ENCODE results near the gene EPHA8.

The EPHA8 gene

GRCh38 chr1:22528451-22528850 is 34.8 kb upstream of the EPHA8 start:
- no peak for TF ChIP-seq ZNF274 (IDR thresholded peaks at IDR 0.05; ENCODE audit: low read depth, low read length)
- H3K4me3 ChIP-seq (ENCODE audit: low read length) = no peak overlapping the region

GRCh38 chr1:22529901-22530621 is 33.2 kb upstream of the EPHA8 start:
- no peak for TF ChIP-seq ZNF274 (IDR thresholded peaks at IDR 0.05; ENCODE audit: low read depth, low read length)
- no peak overlapping the region for H3K4me3 ChIP-seq (ENCODE audit: low read length)

GRCh38 chr1:22530715-22531114 is 32.6 kb upstream of the EPHA8 start:
- H3K4me3 ChIP-seq (ENCODE audit: low read length) = no peak overlapping the region
- no peak for TF ChIP-seq ZNF274 (IDR thresholded peaks at IDR 0.05; ENCODE audit: low read depth, low read length)

GRCh38 chr1:22531251-22531650 is 32.0 kb upstream of the EPHA8 start:
- no peak overlapping the region for H3K4me3 ChIP-seq (ENCODE audit: low read length)
- TF ChIP-seq ZNF274 (IDR thresholded peaks at IDR 0.05; ENCODE audit: low read depth, low read length) = no peak

- H3K4me3 ChIP-seq (ENCODE audit: low read length) = no peak overlapping the region
- TF ChIP-seq ZNF274 (IDR thresholded peaks at IDR 0.05; ENCODE audit: low read depth, low read length) = no peak
These were observed 29.9 kb upstream of the EPHA8 start for GRCh38 chr1:22533244-22533895.

- H3K4me3 ChIP-seq (ENCODE audit: low read length) = no peak overlapping the region
- no peak for TF ChIP-seq ZNF274 (IDR thresholded peaks at IDR 0.05; ENCODE audit: low read depth, low read length)
These were observed 28.3 kb upstream of the EPHA8 start for GRCh38 chr1:22534951-22535350.

GRCh38 chr1:22535399-22535798 is 27.9 kb upstream of the EPHA8 start:
- no peak overlapping the region for H3K4me3 ChIP-seq (ENCODE audit: low read length)
- TF ChIP-seq ZNF274 (IDR thresholded peaks at IDR 0.05; ENCODE audit: low read depth, low read length) = no peak

- TF ChIP-seq ZNF274 (IDR thresholded peaks at IDR 0.05; ENCODE audit: low read depth, low read length) = no peak
- H3K4me3 ChIP-seq (ENCODE audit: low read length) = no peak overlapping the region
These were observed 26.8 kb upstream of the EPHA8 start for GRCh38 chr1:22536506-22536905.

GRCh38 chr1:22537441-22538139 is 25.7 kb upstream of the EPHA8 start:
- H3K4me3 ChIP-seq (ENCODE audit: low read length) = no peak overlapping the region
- TF ChIP-seq ZNF274 (IDR thresholded peaks at IDR 0.05; ENCODE audit: low read depth, low read length) = no peak

GRCh38 chr1:22539510-22540118 is 23.7 kb upstream of the EPHA8 start:
- H3K4me3 ChIP-seq (ENCODE audit: low read length) = no peak overlapping the region
- TF ChIP-seq ZNF274 (IDR thresholded peaks at IDR 0.05; ENCODE audit: low read depth, low read length) = no peak

GRCh38 chr1:22540337-22540736 is 23.0 kb upstream of the EPHA8 start:
- no peak for TF ChIP-seq ZNF274 (IDR thresholded peaks at IDR 0.05; ENCODE audit: low read depth, low read length)
- no peak overlapping the region for H3K4me3 ChIP-seq (ENCODE audit: low read length)

GRCh38 chr1:22542886-22543285 is 20.4 kb upstream of the EPHA8 start:
- TF ChIP-seq ZNF274 (IDR thresholded peaks at IDR 0.05; ENCODE audit: low read depth, low read length) = no peak
- H3K4me3 ChIP-seq (ENCODE audit: low read length) = no peak overlapping the region

GRCh38 chr1:22543679-22544078 is 19.6 kb upstream of the EPHA8 start:
- no peak for TF ChIP-seq ZNF274 (IDR thresholded peaks at IDR 0.05; ENCODE audit: low read depth, low read length)
- no peak overlapping the region for H3K4me3 ChIP-seq (ENCODE audit: low read length)

GRCh38 chr1:22544606-22545005 is 18.7 kb upstream of the EPHA8 start:
- H3K4me3 ChIP-seq (ENCODE audit: low read length) = no peak overlapping the region
- TF ChIP-seq ZNF274 (IDR thresholded peaks at IDR 0.05; ENCODE audit: low read depth, low read length) = no peak

Measured in GM08714 (cell line).